ENCODE data around the gene TYW1. TPM values are rescaled to one million over a fixed set of nuclear protein-coding genes. Genes with fewer than 3 reads are reported as not detected.
"Not testable (repeated sequence)": the region's sequence is repeated elsewhere in the genome, so short reads cannot be mapped to it uniquely, and the experiment has no call there.

Gene TYW1
- total and polyA plus RNA-seq, 2 of the 4 experiments (the other 2 are of a cell fraction): 10.7 to 23.7 TPM

GRCh38 chr7:67176730-67177129 lies 180.1 kb downstream of the TYW1 start:
- H3K4me3 ChIP-seq (ENCODE audit: insufficient read depth, low read depth, low read length); H3K4ac ChIP-seq (ENCODE audit: low read depth, low read length); BruUV-seq (replicated peaks); H3K9me1 ChIP-seq (ENCODE audit: insufficient read depth, low read length); H2BK15ac ChIP-seq (ENCODE audit: low read depth, low read length); H3K9ac ChIP-seq (ENCODE audit: low read depth, low read length); H3K14ac ChIP-seq (replicated peaks; ENCODE audit: low read depth, low read length); H3K23ac ChIP-seq (ENCODE audit: low read depth, low read length); H2AFZ ChIP-seq (replicated peaks; ENCODE audit: low read length, poor library complexity); H3K56ac ChIP-seq (ENCODE audit: extremely low read depth, insufficient read depth, low read length); intact Hi-C loops (cut with micrococcal nuclease); H3K27ac ChIP-seq (ENCODE audit: insufficient read depth, low read length); H4K8ac ChIP-seq (ENCODE audit: low read depth in 2 of 2, low read length in 2 of 2); H4K20me1 ChIP-seq (ENCODE audit: insufficient read depth, low read length); dilution Hi-C loops (cut with HindIII; ENCODE audit: low sequenced_read_pairs, unreplicated experiment); DNase-seq; H3K4me1 ChIP-seq (ENCODE audit: control insufficient read depth, insufficient read depth, low read length); H2AK9ac ChIP-seq (replicated peaks; ENCODE audit: low read depth, low read length, poor library complexity); H2BK20ac ChIP-seq (ENCODE audit: low read depth, low read length); H2AK5ac ChIP-seq (ENCODE audit: low read depth, low read length); H3K9me3 ChIP-seq (ENCODE audit: control insufficient read depth, insufficient read depth, low read length); H3K18ac ChIP-seq (ENCODE audit: low read depth, low read length); H3K79me1 ChIP-seq (ENCODE audit: low read depth in 1 of 2, low read length in 2 of 2); H3K4me2 ChIP-seq (ENCODE audit: low read depth, low read length); H2BK120ac ChIP-seq (ENCODE audit: low read depth, low read length); H3K36me3 ChIP-seq (ENCODE audit: control insufficient read depth, insufficient read depth, low read length); H4K91ac ChIP-seq (ENCODE audit: insufficient read depth, low read depth, low read length); H2BK5ac ChIP-seq (ENCODE audit: low read depth, low read length, poor library complexity, severe bottlenecking); POLR2A ChIA-PET (ENCODE audit: unreplicated experiment); H4K5ac ChIP-seq (ENCODE audit: low read depth, low read length); H3K27me3 ChIP-seq (ENCODE audit: control insufficient read depth, insufficient read depth, low read length); in situ Hi-C loops (cut with MboI; ENCODE audit: low sequenced_read_pairs); CTCF ChIA-PET: not testable (repeated sequence)
- ATAC-seq (ENCODE audit: low read depth): peak; percentile 86
- TF ChIP-seq CTCF (conservative IDR thresholded peaks at IDR 0.05; ENCODE audit: low read depth, low read length): peak; percentile 32; the same call in 1 of the 2 replicates
- TF ChIP-seq RAD21 (IDR thresholded peaks at IDR 0.05; ENCODE audit: low read length): peak; percentile 34; the same call in 1 of the 2 replicates
- TF ChIP-seq SMC3 (IDR thresholded peaks at IDR 0.05; ENCODE audit: low read depth, low read length): peak; percentile 30; the same call in 1 of the 2 replicates
- no CpG with 5 or more reads among the region's 6 CpGs for WGBS, 2 experiments (ENCODE audit: extremely low coverage in 2 of 2, insufficient read length in 1 of 2)

- dilution Hi-C loops (cut with HindIII; ENCODE audit: low sequenced_read_pairs, unreplicated experiment); H3K56ac ChIP-seq (ENCODE audit: extremely low read depth, insufficient read depth, low read length); H3K79me1 ChIP-seq (ENCODE audit: low read depth in 1 of 2, low read length in 2 of 2); H3K27me3 ChIP-seq (ENCODE audit: control insufficient read depth, insufficient read depth, low read length); POLR2A ChIA-PET (ENCODE audit: unreplicated experiment); H2BK5ac ChIP-seq (ENCODE audit: low read depth, low read length, poor library complexity, severe bottlenecking); DNase-seq; H3K4me2 ChIP-seq (ENCODE audit: low read depth, low read length); H3K9me3 ChIP-seq (ENCODE audit: control insufficient read depth, insufficient read depth, low read length); CTCF ChIA-PET; H3K4me3 ChIP-seq (ENCODE audit: insufficient read depth, low read depth, low read length); H4K20me1 ChIP-seq (ENCODE audit: insufficient read depth, low read length); BruUV-seq (replicated peaks); H2AK5ac ChIP-seq (ENCODE audit: low read depth, low read length); H3K23ac ChIP-seq (ENCODE audit: low read depth, low read length); H3K18ac ChIP-seq (ENCODE audit: low read depth, low read length); H2AFZ ChIP-seq (replicated peaks; ENCODE audit: low read length, poor library complexity); H3K36me3 ChIP-seq (ENCODE audit: control insufficient read depth, insufficient read depth, low read length); H3K4ac ChIP-seq (ENCODE audit: low read depth, low read length); intact Hi-C loops (cut with micrococcal nuclease); in situ Hi-C loops (cut with MboI; ENCODE audit: low sequenced_read_pairs); H3K14ac ChIP-seq (replicated peaks; ENCODE audit: low read depth, low read length); H4K5ac ChIP-seq (ENCODE audit: low read depth, low read length); H3K27ac ChIP-seq (ENCODE audit: insufficient read depth, low read length); H2BK120ac ChIP-seq (ENCODE audit: low read depth, low read length); H3K9me1 ChIP-seq (ENCODE audit: insufficient read depth, low read length); H4K8ac ChIP-seq (ENCODE audit: low read depth in 2 of 2, low read length in 2 of 2); H3K9ac ChIP-seq (ENCODE audit: low read depth, low read length); H2BK15ac ChIP-seq (ENCODE audit: low read depth, low read length); H3K4me1 ChIP-seq (ENCODE audit: control insufficient read depth, insufficient read depth, low read length); H2AK9ac ChIP-seq (replicated peaks; ENCODE audit: low read depth, low read length, poor library complexity); H2BK20ac ChIP-seq (ENCODE audit: low read depth, low read length); H4K91ac ChIP-seq (ENCODE audit: insufficient read depth, low read depth, low read length): not testable (repeated sequence)
- WGBS, 2 experiments (ENCODE audit: extremely low coverage in 2 of 2, insufficient read length in 1 of 2): no CpG with 5 or more reads among the region's 5 CpGs
- ATAC-seq (ENCODE audit: low read depth): peak; percentile 31; the same call in 1 of the 2 replicates
Observed at GRCh38 chr7:67178915-67179688, 182.5 kb downstream of the TYW1 start.
